Motor neuron (in vitro differentiated cells): ENCODE results near the gene UBAC2. TPM values are rescaled to one million over a fixed set of nuclear protein-coding genes. Genes with fewer than 3 reads are reported as not detected.

Experiments used
- ATAC-seq, 8 experiments: fragments of 200-7000 bp; cut with Tn5 transposase; replicated peaks in 6 of 8; 2 replicates each; pipeline ENCODE4 v1.8.0; 2021; ENCODE audit warnings: mild to moderate bottlenecking in 8 of 8, moderate library complexity in 8 of 8
- H3K27ac ChIP-seq, 2 donors: fragments of 250-450 bp; sonication (Bioruptor Pico); 2 replicates each; pipeline ENCODE4 v1.9.0; 2021; ENCODE audit warnings: antibody characterized with exemption in 2 of 2, mild to moderate bottlenecking in 2 of 2, moderate library complexity in 1 of 2
- H3K4me1 ChIP-seq, 2 donors: fragments of 250-450 bp; sonication (Bioruptor Pico); replicated peaks in 1 of 2; 2 replicates each; pipeline ENCODE4 v1.6.1; 2021; ENCODE audit warnings: antibody characterized with exemption in 2 of 2, mild to moderate bottlenecking in 2 of 2, moderate library complexity in 1 of 2
- H3K4me3 ChIP-seq, 5 donors: fragments of 250-450 bp; sonication (Bioruptor Pico); 2 replicates each; pipeline ENCODE4 v1.9.0; 2021; ENCODE audit warnings: antibody characterized with exemption in 5 of 5, mild to moderate bottlenecking in 5 of 5, moderate library complexity in 4 of 5
- WGBS, 10 experiments: fragments of 450-650 bp; shearing (Covaris generic); methylation state at CpG; one replicate each; pipeline ENCODE4 v1.0.0; 2022; 5-methylcytosine and 5-hydroxymethylcytosine counted together
- in situ Hi-C, 9 experiments: fragments of 400-800 bp; cut with MboI; loops; one replicate each; pipeline ENCODE4 v1.15.0; 2021; ENCODE audit warnings: low sequenced_read_pairs in 9 of 9, low pct_unique_long_range_greater_than_20kb in 2 of 9; ENCODE audit not compliant: unreplicated experiment in 9 of 9
- total RNA-seq, 8 experiments: library from RNA; unstranded; fragments of 300-600 nt; gene quantifications; 2 replicates each; pipeline versions ENCODE4 v1.2.3 to v1.2.4, GENCODE V29; 2022

The UBAC2 gene
- total RNA-seq, 8 experiments from 2014 or later = 28.5 to 47.7 (median 34.9) TPM

DNA sequence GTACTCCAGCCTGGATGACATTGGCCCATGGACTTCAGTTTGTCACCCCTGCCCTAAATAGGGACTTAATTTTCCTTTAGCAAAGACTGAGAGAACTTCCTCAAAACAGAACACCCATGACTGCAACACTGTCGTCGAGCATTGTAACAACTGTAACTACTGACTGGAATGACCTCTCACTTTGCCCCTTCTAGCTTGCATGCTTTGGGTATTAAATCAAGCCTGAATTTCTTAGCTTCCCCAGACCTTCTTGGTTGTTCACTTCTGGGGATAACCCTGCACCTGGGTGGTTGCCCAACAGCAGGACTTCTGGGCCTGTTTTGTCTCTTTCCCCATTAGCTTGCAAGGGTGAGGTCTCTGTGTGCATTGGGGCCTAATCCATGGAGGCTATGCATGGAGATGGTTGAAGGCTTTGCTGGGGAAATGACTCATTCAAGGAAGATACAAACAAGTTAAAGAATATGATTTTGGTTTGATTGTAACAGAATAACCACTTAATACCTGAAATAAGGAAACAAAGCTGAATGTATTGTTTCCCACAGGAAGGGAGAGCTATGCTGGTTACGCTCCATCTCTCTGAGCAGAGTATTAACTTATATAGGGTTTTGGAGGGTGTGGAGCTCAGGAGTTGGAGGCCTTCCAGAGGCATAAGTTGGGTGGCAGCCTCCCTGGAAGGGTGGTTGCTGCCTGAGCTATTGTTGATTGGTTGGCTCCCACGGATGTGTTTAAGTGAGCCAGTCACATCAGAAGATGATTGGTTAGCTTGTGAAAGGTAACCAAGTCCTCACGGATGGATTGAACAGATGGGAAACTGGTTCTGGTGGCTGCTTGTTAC, 34.7 kb upstream of the UBAC2 start:
- Histone ChIP-seq H3K4me1 (no peaks in the 10 kb centered on the region), H3K27ac (no peak overlapping the region), H3K4me3 (no peak overlapping the region)
- in situ Hi-C loops = loop anchor here in 1 of 9 experiments (25.0 kb wide), 1 partner anchor 104 kb away; no protein-coding TSS in a partner anchor
- 25 to 100% (median 84%) methylated on average over 1 to 4 of the region's 5 CpGs; no CpG with 5 or more reads in 1 of the 10 experiments for WGBS, 10 experiments
- peak in 2 of 8 experiments; percentile 83 to 90 for ATAC-seq

DNA sequence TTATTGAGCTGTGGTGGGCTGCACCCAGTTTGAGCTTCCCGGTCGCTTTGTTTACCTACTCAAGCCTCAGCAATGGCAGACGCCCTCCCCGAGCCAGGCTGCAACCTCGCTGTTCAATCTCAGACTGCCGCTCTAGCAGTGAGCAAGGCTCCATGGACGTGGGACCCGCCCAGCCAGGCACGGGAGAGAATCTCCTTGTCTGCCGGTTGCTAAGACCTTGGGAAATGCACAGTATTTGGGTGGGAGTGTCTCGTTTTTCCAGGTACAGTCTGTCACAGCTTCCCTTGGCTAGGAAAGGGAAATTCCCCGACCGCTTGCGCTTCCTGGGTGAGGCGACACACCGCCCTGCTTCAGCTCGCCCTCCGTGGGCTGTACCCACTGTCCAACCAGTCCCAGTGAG, 27.7 kb upstream of the UBAC2 start:
- 60 to 97% (median 83%) methylated on average over 4 to 6 of the region's 18 CpGs; no CpG with 5 or more reads in 6 of the 10 experiments for WGBS, 10 experiments
- Histone ChIP-seq H3K27ac (no peak overlapping the region), H3K4me1 (no peaks in the 10 kb centered on the region), H3K4me3 (no peak overlapping the region)
- in situ Hi-C loops = loop anchor here in 1 of 9 experiments (25.0 kb wide), 1 partner anchor 111 kb away; no protein-coding TSS in a partner anchor
- no peak for ATAC-seq

DNA sequence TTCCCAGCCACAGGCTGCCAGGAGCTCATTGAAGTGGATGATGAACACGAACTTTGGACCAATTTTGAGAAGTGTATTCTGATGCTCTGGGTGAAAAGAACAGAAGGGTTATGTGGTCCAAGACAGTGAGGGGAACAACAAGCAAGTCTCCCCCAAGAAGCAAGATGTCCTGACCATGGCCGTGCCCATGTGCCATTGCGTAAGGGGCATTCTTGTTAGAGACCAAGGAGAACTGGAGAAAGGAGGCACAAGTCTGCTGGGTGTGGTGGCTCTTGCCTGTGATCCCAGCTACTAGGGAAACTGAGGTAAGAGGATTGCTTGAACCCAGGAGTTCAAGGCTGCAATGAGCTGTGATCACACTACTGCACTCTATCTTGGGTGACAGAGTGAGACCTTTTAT, 27.0 kb upstream of the UBAC2 start:
- in situ Hi-C loops = loop anchor here in 1 of 9 experiments (25.0 kb wide), 1 partner anchor 111 kb away; no protein-coding TSS in a partner anchor
- ATAC-seq = no peak
- H3K27ac ChIP-seq = no peak overlapping the region
- no peaks in the 10 kb centered on the region for H3K4me1 ChIP-seq
- no peak overlapping the region for H3K4me3 ChIP-seq
- WGBS, 10 experiments = 0 to 88% (median 58%) methylated on average over 1 to 3 of the region's 3 CpGs; no CpG with 5 or more reads in 4 of the 10 experiments

DNA sequence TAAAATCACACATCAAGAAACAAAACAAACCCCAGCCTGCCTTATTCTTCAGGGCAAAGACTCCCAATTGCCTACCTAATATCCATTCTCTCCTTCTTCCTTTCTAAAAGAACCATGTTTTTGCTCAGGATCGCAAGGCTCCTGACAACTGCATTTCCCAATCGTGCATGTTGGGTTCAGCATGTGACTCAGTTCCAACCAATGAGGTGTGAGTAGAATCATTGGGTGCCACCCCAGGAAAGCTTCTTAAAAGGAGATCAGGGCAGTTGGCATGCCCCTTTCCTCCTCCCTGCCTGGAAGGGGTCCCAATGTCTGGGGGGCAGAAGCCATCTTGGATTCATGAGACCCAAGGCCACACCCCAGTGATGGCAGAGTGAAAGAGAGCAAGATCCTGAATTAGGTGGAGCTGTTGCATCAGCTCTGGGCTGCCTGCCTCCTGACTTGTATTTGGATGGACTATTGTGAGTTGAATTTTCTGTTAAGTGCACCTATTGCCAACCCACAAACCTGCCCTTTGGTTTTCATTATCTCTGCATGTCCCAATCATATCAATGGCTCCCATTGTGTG, 26.0 kb upstream of the UBAC2 start:
- Histone ChIP-seq H3K4me1 (no peaks in the 10 kb centered on the region), H3K4me3 (no peak overlapping the region), H3K27ac (no peak overlapping the region)
- in situ Hi-C loops = loop anchor here in 3 of 9 experiments (25.0 kb wide), 2 partner anchors 112 to 263 kb away; no protein-coding TSS in a partner anchor
- no peak for ATAC-seq
- 80 to 100% (median 93%) methylated on average over 1 to 2 of the region's 2 CpGs; no CpG with 5 or more reads in 3 of the 10 experiments for WGBS, 10 experiments

DNA sequence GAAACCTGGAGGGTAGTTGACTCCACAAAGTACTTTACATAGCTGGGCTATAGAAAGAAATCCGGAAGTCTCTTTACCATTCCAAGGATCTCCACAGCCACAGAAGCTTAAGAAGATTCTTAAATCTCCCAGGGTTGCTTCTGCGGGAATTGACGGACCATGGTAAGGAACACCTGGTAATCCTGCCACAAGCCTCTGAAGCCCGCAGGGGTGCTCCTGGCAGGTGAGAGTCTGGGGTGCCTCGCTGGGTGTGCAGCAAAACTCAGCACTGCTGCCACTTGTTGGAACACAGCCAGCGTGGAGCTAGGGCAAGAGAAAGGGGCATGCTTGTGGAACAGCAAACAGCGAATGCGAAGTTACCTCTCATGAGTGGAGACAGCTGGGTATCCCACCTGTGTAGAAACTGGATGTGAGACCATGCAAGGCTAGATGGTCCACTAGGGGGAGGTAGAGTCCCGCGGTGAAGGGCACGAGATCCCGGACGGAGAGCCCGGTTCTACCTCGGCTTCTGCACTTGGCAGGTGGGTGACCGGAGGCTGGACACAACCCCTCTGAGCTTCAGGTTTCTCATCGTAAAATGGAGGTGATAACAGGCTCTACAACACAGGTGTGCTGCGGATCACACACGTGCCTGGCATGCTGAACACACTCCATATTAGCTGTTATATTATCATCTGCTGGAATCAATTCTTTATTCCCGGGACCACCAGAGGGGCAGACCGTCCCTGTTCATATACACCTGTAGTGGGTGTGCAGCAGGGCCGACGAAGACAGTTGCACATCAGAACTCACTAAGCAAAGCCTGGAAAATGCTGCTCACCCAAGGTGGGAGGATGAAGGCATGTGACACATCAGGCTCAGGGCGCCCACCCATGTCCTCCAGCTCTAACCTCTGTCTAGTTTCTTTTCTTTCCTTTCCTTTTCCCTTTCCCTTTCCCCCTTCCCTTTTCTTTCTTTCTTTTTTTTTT, 24.1 kb upstream of the UBAC2 start:
- H3K27ac ChIP-seq = no peak overlapping the region
- peak; percentile 61 to 99 (median 81) for ATAC-seq
- in situ Hi-C loops = loop anchor here in 2 of 9 experiments (25.0 kb wide), 1 partner anchor 261 kb away; no protein-coding TSS in a partner anchor

DNA sequence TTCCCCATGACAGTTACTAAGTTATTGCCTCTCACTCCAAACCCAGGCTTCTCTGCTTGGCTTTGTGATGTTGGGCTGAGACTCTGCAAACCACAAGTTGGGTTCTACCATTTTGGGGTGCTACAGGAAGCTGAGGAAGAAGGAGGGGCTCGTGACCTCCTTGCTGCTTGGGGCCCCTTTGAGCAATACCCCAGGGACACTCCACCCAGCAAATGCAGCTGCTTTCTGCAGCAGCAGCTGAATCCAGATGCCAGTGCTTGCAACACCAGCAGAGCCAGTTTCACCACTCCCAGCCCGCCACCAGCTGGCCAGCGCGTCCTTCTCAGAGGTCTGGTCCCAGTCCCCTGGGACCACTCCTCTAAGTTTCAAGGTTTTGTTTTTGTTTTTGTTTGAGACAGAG, 22.0 kb upstream of the UBAC2 start:
- no peaks in the 10 kb centered on the region for H3K4me1 ChIP-seq
- in situ Hi-C loops = loop anchor here in 2 of 9 experiments (25.0 kb wide), 1 partner anchor 259 kb away; no protein-coding TSS in a partner anchor
- WGBS, 10 experiments = 17 to 100% (median 50%) methylated on average over 1 to 3 of the region's 4 CpGs; no CpG with 5 or more reads in 6 of the 10 experiments
- peak in 2 of 8 experiments; percentile 29 to 56 for ATAC-seq
- no peak overlapping the region for H3K27ac ChIP-seq
- H3K4me3 ChIP-seq = no peak overlapping the region

More for the DNA sequence above, 24.1 kb upstream of the UBAC2 start:
- WGBS, 10 experiments = 0 to 100% (median 31%) methylated on average over 1 to 11 of the region's 24 CpGs
- Histone ChIP-seq H3K4me1 (no peaks in the 10 kb centered on the region), H3K4me3 (no peak overlapping the region)

DNA sequence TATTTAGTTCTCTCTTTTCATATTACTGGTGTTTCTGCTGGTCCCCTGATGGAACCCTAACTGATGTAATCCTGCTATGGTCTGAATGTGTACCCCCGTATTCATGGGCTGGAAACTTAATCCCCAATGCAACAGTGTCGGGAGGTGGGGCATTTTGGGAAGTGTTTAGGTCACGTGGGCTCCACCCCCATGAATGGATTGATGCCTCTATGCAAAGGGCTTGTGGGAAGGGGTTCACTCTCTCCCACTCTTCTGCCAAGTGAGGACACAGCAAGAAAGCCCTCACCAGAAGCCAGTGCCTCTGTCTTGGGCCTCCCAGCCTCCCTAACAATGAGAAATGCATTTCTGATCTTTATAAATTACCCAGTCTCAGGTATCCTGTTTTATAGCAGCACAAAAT, 21.2 kb upstream of the UBAC2 start:
- no peak for ATAC-seq

DNA sequence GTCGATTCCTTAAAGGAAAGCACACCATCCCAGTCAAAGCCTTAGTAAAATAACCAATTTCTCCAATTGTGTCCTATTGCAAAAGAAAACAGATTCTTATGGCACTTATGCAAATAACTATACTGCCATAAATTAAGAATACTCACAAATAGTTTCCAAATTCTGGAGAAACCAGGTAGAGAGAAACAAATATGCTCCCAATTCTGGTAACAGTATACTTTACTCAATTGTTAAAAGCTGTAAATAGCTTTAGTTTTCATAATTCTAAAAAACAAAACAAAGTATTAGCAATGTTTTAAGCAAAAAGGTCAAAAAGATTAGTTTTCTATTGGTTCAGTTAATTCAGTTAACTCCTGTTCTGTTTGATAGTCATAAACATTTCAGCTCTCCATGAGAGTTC, 18.2 kb upstream of the UBAC2 start:
- no peak for ATAC-seq

More for the DNA sequence above, 21.2 kb upstream of the UBAC2 start:
- Histone ChIP-seq H3K4me3 (no peak overlapping the region), H3K4me1 (no peaks in the 10 kb centered on the region), H3K27ac (no peak overlapping the region)
- in situ Hi-C loops = loop anchor here in 2 of 9 experiments (25.0 kb wide), 1 partner anchor 258 kb away; no protein-coding TSS in a partner anchor
- 14 to 100% (median 79%) methylated on average over 1 to 3 of the region's 3 CpGs; no CpG with 5 or more reads in 3 of the 10 experiments for WGBS, 10 experiments

DNA sequence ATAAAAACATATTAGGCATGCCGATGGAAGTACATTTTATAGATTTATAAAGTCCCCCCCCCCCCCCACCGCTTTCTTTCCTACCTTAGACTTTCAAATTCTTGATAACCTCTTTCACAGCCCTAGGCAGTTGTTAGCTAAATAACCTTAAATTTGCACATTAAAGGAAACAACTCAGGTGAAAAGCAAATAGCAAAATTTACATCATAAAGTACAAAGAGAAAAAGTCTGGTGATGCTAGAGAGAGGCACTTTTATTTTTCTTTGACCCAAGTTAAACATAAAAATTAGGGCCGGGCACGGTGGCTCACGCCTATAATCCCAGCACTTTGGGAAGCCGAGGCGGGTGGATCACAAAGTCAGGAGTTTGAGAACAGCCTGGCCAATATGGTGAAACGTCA, 15.0 kb upstream of the UBAC2 start:
- in situ Hi-C loops = loop anchor here in 2 of 9 experiments (25.0 kb wide), 1 partner anchor 252 kb away; no protein-coding TSS in a partner anchor
- 6 to 77% (median 57%) methylated on average over 1 to 7 of the region's 8 CpGs; no CpG with 5 or more reads in 1 of the 10 experiments for WGBS, 10 experiments
- H3K27ac ChIP-seq = no peak overlapping the region
- no peak overlapping the region for H3K4me3 ChIP-seq
- ATAC-seq = no peak
- no peaks in the 10 kb centered on the region for H3K4me1 ChIP-seq

More for the DNA sequence above, 18.2 kb upstream of the UBAC2 start:
- no peak overlapping the region for H3K4me3 ChIP-seq
- 30 to 100% (median 86%) methylated on average over 1 of the region's 1 CpG; no CpG with 5 or more reads in 3 of the 10 experiments for WGBS, 10 experiments
- H3K4me1 ChIP-seq = no peaks in the 10 kb centered on the region
- in situ Hi-C loops = loop anchor here in 2 of 9 experiments (25.0 kb wide), 1 partner anchor 255 kb away; no protein-coding TSS in a partner anchor
- H3K27ac ChIP-seq = no peak overlapping the region

DNA sequence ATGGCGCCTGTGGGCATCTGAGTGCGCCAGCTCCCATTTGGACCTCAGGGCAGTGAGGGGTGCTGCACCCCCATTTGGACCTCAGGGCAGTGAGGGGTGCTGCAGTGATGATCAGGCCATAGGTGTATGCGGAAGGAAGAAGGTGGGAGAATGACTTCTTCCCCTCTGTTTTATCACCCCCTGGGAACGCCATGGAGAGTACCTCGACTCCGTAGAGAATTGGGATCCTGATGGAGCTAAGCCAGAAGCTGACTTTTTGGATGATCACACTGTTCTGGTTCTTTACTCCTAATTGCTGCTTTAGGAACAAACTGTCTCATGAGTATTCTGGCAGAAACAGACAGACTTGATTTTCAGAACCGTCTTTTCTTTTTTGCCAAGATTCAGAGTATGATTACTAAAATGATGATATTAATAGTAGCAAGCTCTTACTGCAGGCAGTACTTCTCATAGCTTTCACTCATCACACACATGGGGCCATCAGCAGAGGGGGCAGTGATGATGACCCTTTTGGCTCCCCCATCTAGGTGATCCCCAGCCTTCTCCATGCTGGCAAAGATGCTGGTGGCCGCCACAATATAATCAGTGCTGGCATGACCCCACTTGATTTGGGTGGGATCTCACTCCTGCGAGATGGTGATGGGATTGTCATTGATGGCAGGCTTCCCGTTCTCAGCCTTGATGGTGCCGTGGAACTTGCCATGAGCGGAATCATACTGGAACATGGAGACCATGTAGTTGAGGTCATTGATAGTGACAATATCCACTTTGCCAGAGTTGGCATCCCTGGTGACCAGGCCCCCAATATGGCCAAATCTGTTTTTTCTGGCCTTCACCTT, 10.3 kb upstream of the UBAC2 start:
- Histone ChIP-seq H3K4me1 (no peaks in the 10 kb centered on the region), H3K4me3 (no peak overlapping the region), H3K27ac (no peak overlapping the region)
- 2 to 100% (median 73%) methylated on average over 1 to 8 of the region's 12 CpGs; no CpG with 5 or more reads in 3 of the 10 experiments for WGBS, 10 experiments
- no peak for ATAC-seq
- in situ Hi-C loops = loop anchor here in 2 of 9 experiments (25.0 kb wide), 1 partner anchor 247 kb away; no protein-coding TSS in a partner anchor

DNA sequence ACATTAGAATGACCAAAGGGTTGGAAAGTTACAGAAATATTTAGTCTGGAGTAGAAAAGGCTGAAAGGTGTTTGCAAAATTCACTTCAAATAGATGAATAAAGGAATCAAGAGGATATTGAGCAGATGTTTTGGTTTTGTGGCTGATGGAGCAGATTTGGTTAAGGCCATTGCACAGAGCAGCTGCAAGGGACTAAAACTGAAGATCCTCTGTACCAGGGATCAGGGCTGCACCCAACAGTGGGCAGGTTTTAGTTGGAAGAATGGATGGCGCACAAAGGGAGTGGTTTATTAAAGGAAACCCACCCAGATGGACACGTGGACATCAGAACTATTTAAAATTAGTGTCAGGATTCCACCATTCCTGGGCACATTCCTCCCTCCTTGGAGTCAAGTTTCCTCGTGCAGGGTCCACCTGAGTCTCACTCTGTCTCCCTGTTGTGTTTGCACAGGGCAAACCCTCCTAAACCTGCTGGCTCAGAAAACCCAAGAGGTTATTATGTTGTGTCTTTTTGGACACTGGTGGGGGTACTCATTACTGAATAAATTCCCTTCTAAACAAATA, 9.2 kb upstream of the UBAC2 start:
- WGBS, 10 experiments = 21 to 100% (median 80%) methylated on average over 1 to 3 of the region's 3 CpGs; no CpG with 5 or more reads in 1 of the 10 experiments
- in situ Hi-C loops = loop anchor here in 2 of 9 experiments (25.0 kb wide), 1 partner anchor 246 kb away; no protein-coding TSS in a partner anchor
- no peaks in the 10 kb centered on the region for H3K4me1 ChIP-seq
- H3K4me3 ChIP-seq = no peak overlapping the region
- no peak overlapping the region for H3K27ac ChIP-seq
- ATAC-seq = no peak
